ENCODE data around the gene ENPP7. TPM values are rescaled to one million over a fixed set of nuclear protein-coding genes. Genes with fewer than 3 reads are reported as not detected.

ENPP7 gene
- total RNA-seq, 6 donors from 2014 or later, result 0.27 TPM; not detected in 5

Small RNA genes within 50 kb of the gene (small RNA-seq; reads per million reads assigned to genes)
- 0 reads per million in 4 donors for gene MIR4739

Other genes with a start within 250 kb of the ENPP7 start
- gene RBFOX3, start 119.9 kb upstream of the ENPP7 start, total RNA-seq, result 1 to 10 TPM in 1 of 6 donors, under 1 TPM in 1, not detected in 4; 0.10 to 3.1 TPM
- 1 to 10 TPM in 5 of 6 donors, under 1 TPM in 1; 0.89 to 4.7 (median 1.5) TPM for gene CBX2, start 47.2 kb downstream of the ENPP7 start, total RNA-seq
- gene CBX8, start 66.1 kb downstream of the ENPP7 start, total RNA-seq, result 10 to 100 TPM in 1 of 6 donors, 1 to 10 TPM in 5; 2.0 to 16.8 (median 8.8) TPM
- gene CBX4, start 108.5 kb downstream of the ENPP7 start, total RNA-seq, result 10 to 100 TPM; 17.0 to 33.3 (median 25.0) TPM